ENCODE measurements around the gene PRKCB.

PRKCB gene

GRCh38 chr16:23835390-23836077 lies at the start of gene PRKCB:
Gene PRKCB (plus strand): TSS chr16:23835983.
- DNase-seq = peak; percentile 86

GRCh38 chr16:23786964-23787561 lies 48.7 kb upstream of the PRKCB start:
- DNase-seq = no peak

GRCh38 chr16:23788685-23789084 lies 47.1 kb upstream of the PRKCB start:
- no peak for DNase-seq

- no peak for DNase-seq
Measured at GRCh38 chr16:23795378-23795777, 40.4 kb upstream of the PRKCB start.

GRCh38 chr16:23796941-23797340 lies 38.8 kb upstream of the PRKCB start:
- no peak for DNase-seq

GRCh38 chr16:23801378-23801777 lies 34.4 kb upstream of the PRKCB start:
- peak; percentile 78 for DNase-seq

- no peak for DNase-seq
Measured at GRCh38 chr16:23802776-23803175, 33.0 kb upstream of the PRKCB start.

GRCh38 chr16:23803591-23804123 lies 32.1 kb upstream of the PRKCB start:
- peak; percentile 77 for DNase-seq

GRCh38 chr16:23807028-23807427 lies 28.8 kb upstream of the PRKCB start:
- DNase-seq = no peak

GRCh38 chr16:23821467-23821866 lies 14.3 kb upstream of the PRKCB start:
- DNase-seq = no peak

- peak; percentile 11 for DNase-seq
Measured at GRCh38 chr16:23821875-23822688, 13.7 kb upstream of the PRKCB start.

- no peak for DNase-seq
Measured at GRCh38 chr16:23823475-23824384, 12.1 kb upstream of the PRKCB start.

GRCh38 chr16:23824909-23825308 lies 10.9 kb upstream of the PRKCB start:
- no peak for DNase-seq

- peak; percentile 59 for DNase-seq
Measured at GRCh38 chr16:23826528-23827045, 9.2 kb upstream of the PRKCB start.

- no peak for DNase-seq
Measured at GRCh38 chr16:23827057-23827456, 8.7 kb upstream of the PRKCB start.

GRCh38 chr16:23829454-23829853 lies 6.3 kb upstream of the PRKCB start:
- no peak for DNase-seq

GRCh38 chr16:23830276-23830675 lies 5.5 kb upstream of the PRKCB start:
- DNase-seq = no peak

GRCh38 chr16:23832882-23833281 lies 2.9 kb upstream of the PRKCB start:
- no peak for DNase-seq

- no peak for DNase-seq
Measured at GRCh38 chr16:23833504-23833903, 2.3 kb upstream of the PRKCB start.

- DNase-seq = no peak
Measured at GRCh38 chr16:23833960-23834685, 1.7 kb upstream of the PRKCB start.

GRCh38 chr16:23836078-23836403 lies 258 bp downstream of the PRKCB start:
- no peak for DNase-seq

Data from hematopoietic multipotent progenitor cell treated with erythropoietin and hydrocortisone succinate and interleukin-3 and kit ligand, for 8 days (in vitro differentiated cells).